Stimulated activated naive B cell treated with anti-CD40 and anti-IgM and Interleukin-4, amounts not matched to agents 10 μg/mL and 1 μg/mL and 100 μg/mL, for 72 hours (primary cell): ENCODE data around the gene RAD9A.

Experiments
- ATAC-seq, 2 donors: fragments of 150-1000 bp; cut with Tn5 transposase; replicated peaks; 2 replicates each; pipeline ENCODE4 v1.10.0; 2021; ENCODE audit warnings: moderate library complexity in 1 of 2
- DNase-seq: peaks from one replicate; pipeline ENCODE4 v3.0.0; 2021
- H3K27ac Mint-ChIP-seq: one replicate; pipeline ENCODE4 v1.8.0; 2022; ENCODE audit warnings: mild to moderate bottlenecking, mixed read lengths
- H3K27me3 Mint-ChIP-seq, 2 donors: one replicate each; pipeline ENCODE4 v1.8.0; 2022; ENCODE audit warnings: mixed read lengths in 2 of 2
- H3K36me3 Mint-ChIP-seq, 2 donors: one replicate each; pipeline ENCODE4 v1.8.0; 2022; ENCODE audit warnings: mixed read lengths in 2 of 2, mild to moderate bottlenecking in 1 of 2
- H3K4me1 Mint-ChIP-seq, 2 donors: one replicate each; pipeline ENCODE4 v1.8.0; 2022; ENCODE audit warnings: mixed read lengths in 2 of 2, mild to moderate bottlenecking in 1 of 2
- H3K4me3 Mint-ChIP-seq, 2 donors: one replicate each; pipeline ENCODE4 v1.8.0; 2022; ENCODE audit warnings: mild to moderate bottlenecking in 2 of 2, mixed read lengths in 2 of 2, moderate library complexity in 1 of 2
- H3K9me3 Mint-ChIP-seq, 2 donors: one replicate each; pipeline ENCODE4 v1.8.0; 2022; ENCODE audit warnings: mixed read lengths in 2 of 2, mild to moderate bottlenecking in 1 of 2

The RAD9A gene

GRCh38 chr11:67435031-67435726 lies 43.4 kb downstream of the RAD9A start:
- peak overlapping the region; percentile 97 for H3K27ac Mint-ChIP-seq
- no peaks in the 10 kb centered on the region for H3K9me3 Mint-ChIP-seq
- ATAC-seq: no peak
- H3K4me1 Mint-ChIP-seq: peaks cover 59 to 85% of the 10 kb centered on the region in 2 donors
- no peak for DNase-seq
- H3K4me3 Mint-ChIP-seq: peak overlapping the region; percentile 95 to 99
- peaks cover 61 to 78% of the 10 kb centered on the region in 2 donors for H3K36me3 Mint-ChIP-seq
- no peaks in the 10 kb centered on the region for H3K27me3 Mint-ChIP-seq

GRCh38 chr11:67435727-67436458 lies 44.1 kb downstream of the RAD9A start:
- Mint-ChIP-seq H3K27me3 (no peaks in the 10 kb centered on the region), H3K36me3 (peaks cover 61 to 78% of the 10 kb centered on the region in 2 donors), H3K27ac (peak overlapping the region; percentile 97), H3K4me3 (peak overlapping the region; percentile 95 to 99), H3K9me3 (no peaks in the 10 kb centered on the region), H3K4me1 (peaks cover 64 to 90% of the 10 kb centered on the region in 2 donors)
- ATAC-seq (no peak), DNase-seq (no peak)

DNA sequence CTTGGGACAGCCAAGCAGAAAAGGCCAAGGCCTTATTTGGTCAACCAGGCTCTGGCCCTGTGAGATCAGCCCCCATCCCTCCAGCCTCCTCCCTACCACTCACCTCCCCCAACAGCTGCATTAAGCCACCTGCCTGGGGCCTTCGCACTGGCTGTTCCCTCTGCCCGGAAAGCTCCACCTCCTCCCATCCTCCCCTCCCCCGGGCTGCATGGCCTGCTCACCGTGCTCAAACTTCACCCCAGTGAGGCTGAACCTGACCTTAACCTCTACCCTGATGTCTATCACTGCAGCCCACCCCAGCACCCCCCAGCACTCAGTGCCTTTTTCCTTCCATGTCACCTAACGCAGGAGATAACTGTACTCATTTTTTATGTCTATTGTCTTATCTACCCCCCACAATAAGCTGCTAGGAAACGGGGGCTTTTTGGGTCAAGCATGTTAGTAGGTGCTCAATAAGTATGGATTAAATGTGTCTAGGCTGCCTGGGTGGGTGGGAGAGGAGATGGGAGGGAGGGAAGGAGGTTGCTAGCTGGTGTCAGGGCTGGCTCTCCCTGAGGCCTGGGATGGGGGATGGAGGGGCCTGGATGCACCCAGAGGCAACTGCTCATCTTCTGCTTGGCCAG lies 44.8 kb downstream of the RAD9A start:
- Mint-ChIP-seq H3K36me3 (peaks cover 60 to 82% of the 10 kb centered on the region in 2 donors), H3K27me3 (no peaks in the 10 kb centered on the region), H3K9me3 (no peaks in the 10 kb centered on the region), H3K4me3 (peak overlapping the region; percentile 95 to 99), H3K27ac (peak overlapping the region; percentile 97), H3K4me1 (peaks cover 67 to 90% of the 10 kb centered on the region in 2 donors)
- ATAC-seq (peak; percentile 68 to 73), DNase-seq (peak; percentile 87)

- peak; percentile 41 to 57 for ATAC-seq
- peak; percentile 74 for DNase-seq
- peak within 1 kb of the TSS; percentile 95 to 99 for H3K4me3 Mint-ChIP-seq
Observed at GRCh38 chr11:67437082-67437808, 45.5 kb downstream of the RAD9A start, which contains the start of gene PTPRCAP. Gene PTPRCAP, minus strand, starts transcription at chr11:67437682. Its CDS starts 63 bp downstream, at chr11:67437619.

DNA sequence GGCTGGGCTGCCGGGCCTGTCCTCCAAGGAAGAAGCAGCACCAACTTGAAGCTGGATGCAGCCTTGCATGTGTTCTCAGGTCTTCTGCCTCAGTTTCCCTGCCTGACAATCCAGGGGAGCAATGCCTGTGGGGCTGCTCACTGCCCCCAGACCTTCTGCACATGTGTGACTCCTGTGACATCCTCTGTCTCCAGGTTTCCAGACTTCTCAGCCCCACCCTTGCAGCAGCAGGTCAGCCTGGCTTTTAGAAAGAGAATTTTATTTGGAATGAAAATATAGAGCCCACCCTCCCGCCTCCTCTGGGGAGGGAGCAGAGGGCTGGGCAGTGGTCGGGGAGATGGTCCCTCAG lies 46.0 kb downstream of the RAD9A start:
- DNase-seq (no peak), ATAC-seq (no peak)
- Mint-ChIP-seq H3K27ac (peak overlapping the region; percentile 97), H3K9me3 (no peaks in the 10 kb centered on the region), H3K4me1 (peaks cover 66 to 90% of the 10 kb centered on the region in 2 donors), H3K36me3 (peaks cover 54 to 79% of the 10 kb centered on the region in 2 donors), H3K27me3 (no peaks in the 10 kb centered on the region), H3K4me3 (peak overlapping the region; percentile 95 to 99)

More at GRCh38 chr11:67437082-67437808, 45.5 kb downstream of the RAD9A start, which contains the start of gene PTPRCAP:
- no peaks in the 10 kb centered on the region for H3K9me3 Mint-ChIP-seq
- peak within 1 kb of the TSS; percentile 97 for H3K27ac Mint-ChIP-seq
- H3K27me3 Mint-ChIP-seq: no peaks in the 10 kb centered on the region
- peaks cover 66 to 90% of the 10 kb centered on the region in 2 donors for H3K4me1 Mint-ChIP-seq
- H3K36me3 Mint-ChIP-seq: peaks cover 53 to 80% of the 10 kb centered on the region in 2 donors

GRCh38 chr11:67438158-67438902 lies 46.5 kb downstream of the RAD9A start:
- peaks cover 61 to 88% of the 10 kb centered on the region in 2 donors for H3K4me1 Mint-ChIP-seq
- peaks cover 50 to 74% of the 10 kb centered on the region in 2 donors for H3K36me3 Mint-ChIP-seq
- H3K27ac Mint-ChIP-seq: peak overlapping the region; percentile 97
- no peaks in the 10 kb centered on the region for H3K27me3 Mint-ChIP-seq
- peak overlapping the region; percentile 95 to 99 for H3K4me3 Mint-ChIP-seq
- H3K9me3 Mint-ChIP-seq: no peaks in the 10 kb centered on the region
- ATAC-seq (no peak), DNase-seq (no peak)

GRCh38 chr11:67439321-67440228 lies 47.8 kb downstream of the RAD9A start:
- Mint-ChIP-seq H3K27me3 (no peaks in the 10 kb centered on the region), H3K4me3 (peak overlapping the region; percentile 75 to 99), H3K9me3 (no peaks in the 10 kb centered on the region), H3K27ac (peak overlapping the region; percentile 95), H3K4me1 (peaks cover 59 to 86% of the 10 kb centered on the region in 2 donors), H3K36me3 (peaks cover 42 to 64% of the 10 kb centered on the region in 2 donors)
- no peak for DNase-seq
- ATAC-seq: no peak

DNA sequence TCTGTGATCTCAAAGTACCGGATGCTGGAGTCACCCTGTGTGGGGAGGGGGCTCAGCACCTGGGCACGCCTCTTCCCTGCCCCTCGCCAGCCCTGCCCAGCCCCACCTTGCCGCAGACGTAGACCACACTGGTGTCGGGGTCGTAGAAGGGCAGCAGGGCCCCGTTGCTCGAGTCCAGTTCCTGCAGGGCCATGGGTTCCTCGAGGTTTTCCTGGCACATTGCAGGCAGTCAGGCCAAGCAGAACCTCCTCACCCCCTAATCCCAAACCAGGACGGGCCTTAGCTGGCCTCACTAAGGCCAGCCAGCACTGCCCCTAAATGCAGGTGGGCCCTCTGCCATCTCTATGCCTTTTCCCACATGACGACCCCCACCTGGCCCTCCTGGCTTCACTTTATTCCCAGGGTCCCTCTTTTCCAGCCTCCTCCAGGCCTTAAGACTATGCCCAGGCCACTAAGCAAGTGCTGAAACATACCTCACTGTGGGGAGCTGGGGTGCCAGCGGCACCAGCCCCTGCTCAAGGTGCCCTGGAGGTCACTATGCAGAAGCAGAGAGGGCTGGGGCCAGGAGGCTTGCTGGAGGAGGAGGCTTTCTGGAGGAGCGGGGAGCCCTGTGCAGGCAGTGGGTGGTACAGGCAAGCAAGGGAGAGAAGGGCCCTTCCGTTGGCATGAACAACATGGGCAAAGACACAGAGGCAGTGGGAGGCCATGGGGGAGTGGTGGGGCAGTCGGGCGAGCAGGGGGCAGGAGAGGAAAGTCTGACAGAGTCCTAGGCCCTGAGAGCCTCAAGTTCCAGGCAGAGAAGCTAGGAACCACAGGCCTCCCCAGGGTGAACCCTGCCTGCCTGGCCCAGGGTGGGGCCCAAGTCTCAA lies 48.7 kb downstream of the RAD9A start:
- ATAC-seq (peak in 1 of 2 donors; percentile 2), DNase-seq (no peak)
- peak overlapping the region; percentile 95 for H3K27ac Mint-ChIP-seq
- H3K27me3 Mint-ChIP-seq: no peaks in the 10 kb centered on the region
- H3K36me3 Mint-ChIP-seq: peaks cover 37 to 59% of the 10 kb centered on the region in 2 donors
- H3K4me3 Mint-ChIP-seq: peak overlapping the region; percentile 46 to 75
- no peaks in the 10 kb centered on the region for H3K9me3 Mint-ChIP-seq
- peaks cover 63 to 88% of the 10 kb centered on the region in 2 donors for H3K4me1 Mint-ChIP-seq

GRCh38 chr11:67441098-67441563 lies 49.3 kb downstream of the RAD9A start:
- DNase-seq: no peak
- H3K4me3 Mint-ChIP-seq: peak overlapping the region; percentile 46 to 75
- H3K4me1 Mint-ChIP-seq: peaks cover 64 to 88% of the 10 kb centered on the region in 2 donors
- peak overlapping the region; percentile 95 for H3K27ac Mint-ChIP-seq
- no peaks in the 10 kb centered on the region for H3K27me3 Mint-ChIP-seq
- H3K36me3 Mint-ChIP-seq: peaks cover 30 to 52% of the 10 kb centered on the region in 2 donors
- no peak for ATAC-seq
- no peaks in the 10 kb centered on the region for H3K9me3 Mint-ChIP-seq

DNA sequence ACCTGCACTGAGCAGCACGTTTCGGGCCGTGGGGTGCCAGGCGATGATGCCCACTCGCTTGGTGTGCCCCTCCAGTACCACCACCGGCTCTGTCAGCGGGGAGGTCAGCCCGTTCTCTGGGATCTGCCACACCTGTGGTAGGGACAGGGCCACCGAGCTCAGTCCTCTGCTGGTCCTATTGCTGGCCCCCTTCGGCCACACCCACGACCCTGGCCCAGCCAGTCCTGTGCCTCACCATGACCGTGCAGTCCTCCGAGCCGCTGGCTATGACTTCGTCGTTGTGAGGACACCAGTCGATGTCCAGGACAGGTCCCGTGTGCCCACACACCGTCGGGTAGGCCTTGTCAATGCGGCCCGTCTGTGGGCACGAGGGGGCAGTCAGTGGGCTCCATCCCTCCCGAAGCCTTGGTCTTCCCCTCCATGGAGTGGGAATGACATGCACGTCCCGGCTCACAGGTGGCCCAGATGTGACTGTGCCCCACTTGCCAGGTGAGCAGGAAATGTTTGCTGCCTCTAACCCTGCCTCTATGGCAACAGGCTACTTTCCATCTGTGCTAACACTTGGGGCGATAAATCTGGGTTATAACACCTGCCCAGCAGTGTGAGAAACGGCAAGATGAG lies 50.1 kb downstream of the RAD9A start:
- DNase-seq (no peak), ATAC-seq (no peak)
- peak overlapping the region; percentile 81 to 85 for H3K4me3 Mint-ChIP-seq
- no peaks in the 10 kb centered on the region for H3K9me3 Mint-ChIP-seq
- no peaks in the 10 kb centered on the region for H3K27me3 Mint-ChIP-seq
- H3K36me3 Mint-ChIP-seq: peaks cover 24 to 45% of the 10 kb centered on the region in 2 donors
- H3K4me1 Mint-ChIP-seq: peaks cover 63 to 86% of the 10 kb centered on the region in 2 donors
- H3K27ac Mint-ChIP-seq: peak overlapping the region; percentile 96
